Uterus (tissue), 4 donors: ENCODE measurements around the gene DDX27. TPM values are rescaled to one million over a fixed set of nuclear protein-coding genes. Genes with fewer than 3 reads are reported as not detected.

Experiments
- DNase-seq, 2 donors: peaks; one replicate each; pipeline ENCODE4 v3.0.0-alpha.2; 2019 to 2020
- H3K27ac ChIP-seq, 2 donors: fragments of 200-600 bp; sonication (generic); 1 replicate in 1 of 2; 2 replicates in 1 of 2; pipeline ENCODE4 v1.5.1; 2016 to 2018
- H3K27me3 ChIP-seq, 2 donors: fragments of 200-600 bp; sonication (generic); one replicate each; pipeline ENCODE4 v1.5.1; 2018 to 2019; ENCODE audit warnings: control low read depth in 1 of 2
- H3K36me3 ChIP-seq, 2 donors: fragments of 200-600 bp; sonication (generic); one replicate each; pipeline ENCODE4 v1.5.1; 2019; ENCODE audit warnings: control low read depth in 1 of 2
- H3K4me1 ChIP-seq, 2 donors: fragments of 200-600 bp; sonication (generic); one replicate each; pipeline ENCODE4 v1.5.1; 2018 to 2019; ENCODE audit warnings: control low read depth in 1 of 2
- H3K4me3 ChIP-seq, 2 donors: fragments of 200-600 bp; sonication (generic); 1 replicate in 1 of 2; 2 replicates in 1 of 2; pipeline ENCODE4 v1.5.1; 2018 to 2019; ENCODE audit warnings: mild to moderate bottlenecking in 1 of 2
- H3K9me3 ChIP-seq, 2 donors: fragments of 200-600 bp; sonication (generic); one replicate each; pipeline ENCODE4 v1.5.1; 2019; ENCODE audit warnings: control low read depth in 1 of 2
- POLR2A ChIP-seq, 2 donors: fragments of 450-650 bp; IDR thresholded peaks; one replicate each; pipeline ENCODE4 v1.6.1; 2016; ENCODE audit warnings: antibody characterized with exemption in 2 of 2, mild to moderate bottlenecking in 1 of 2, moderate library complexity in 1 of 2
- intact Hi-C: fragments of 100-400 bp; cut with DNase I; formaldehyde crosslinking; loops from one replicate; pipeline ENCODE4 v1.15.1; 2023; ENCODE audit warnings: low total_unique reads
- total RNA-seq, 4 donors: library from RNA; depleted of rRNA in 3 of 4; stranded (reverse); fragments of >200 nt in 3 of 4; gene quantifications; one replicate each; pipeline versions ENCODE4 v1.1.0 to v1.2.4, GENCODE V29; 2014 to 2023
- TF ChIP-seq, protein P1 (sequence below), 4 experiments: fragments of 200-600 bp in 2 of 4; fragments of 450-650 bp in 2 of 4; sonication (generic) in 2 of 4; IDR thresholded peaks; one replicate each; pipeline ENCODE4 v1.5.1; 2016 to 2019; ENCODE audit warnings: antibody characterized with exemption in 4 of 4, mild to moderate bottlenecking in 2 of 4, moderate library complexity in 1 of 4
- donor health status: DM: yes; HTN: yes; CAD: no.

The DDX27 gene
- total RNA-seq, 4 donors from 2014 or later = 11.8 to 35.8 (median 26.5) TPM

DNA sequence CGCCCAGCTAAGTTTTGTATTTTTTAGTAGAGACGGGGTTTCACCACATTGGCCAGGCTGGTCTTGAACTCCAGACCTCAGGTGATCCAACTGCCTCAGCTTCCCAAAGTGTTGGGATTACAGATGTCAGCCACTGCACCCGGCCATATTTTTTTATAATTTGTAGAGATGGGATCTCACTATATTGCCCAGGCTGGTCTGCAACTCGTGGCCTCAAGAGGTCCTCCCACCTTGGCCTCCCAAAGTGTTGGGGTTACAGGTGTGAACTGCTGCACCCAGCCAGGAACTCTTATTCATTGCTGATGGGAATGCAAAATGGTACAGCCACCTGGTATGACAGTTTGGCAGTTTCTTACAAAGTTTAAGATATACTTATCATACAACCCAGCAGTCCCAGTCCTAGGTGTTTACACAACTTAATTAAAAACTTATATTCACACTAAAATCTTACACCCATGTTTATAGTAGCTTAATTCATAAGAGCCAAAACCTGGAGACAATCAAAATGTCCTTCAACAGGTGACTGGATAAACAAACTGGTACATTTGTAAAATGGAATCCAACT, 19.4 kb upstream of the DDX27 start:
- no peak overlapping the region for H3K27ac ChIP-seq
- DNase-seq = no peak
- intact Hi-C loops = no loop called here
- TF ChIP-seq, protein P1, sequence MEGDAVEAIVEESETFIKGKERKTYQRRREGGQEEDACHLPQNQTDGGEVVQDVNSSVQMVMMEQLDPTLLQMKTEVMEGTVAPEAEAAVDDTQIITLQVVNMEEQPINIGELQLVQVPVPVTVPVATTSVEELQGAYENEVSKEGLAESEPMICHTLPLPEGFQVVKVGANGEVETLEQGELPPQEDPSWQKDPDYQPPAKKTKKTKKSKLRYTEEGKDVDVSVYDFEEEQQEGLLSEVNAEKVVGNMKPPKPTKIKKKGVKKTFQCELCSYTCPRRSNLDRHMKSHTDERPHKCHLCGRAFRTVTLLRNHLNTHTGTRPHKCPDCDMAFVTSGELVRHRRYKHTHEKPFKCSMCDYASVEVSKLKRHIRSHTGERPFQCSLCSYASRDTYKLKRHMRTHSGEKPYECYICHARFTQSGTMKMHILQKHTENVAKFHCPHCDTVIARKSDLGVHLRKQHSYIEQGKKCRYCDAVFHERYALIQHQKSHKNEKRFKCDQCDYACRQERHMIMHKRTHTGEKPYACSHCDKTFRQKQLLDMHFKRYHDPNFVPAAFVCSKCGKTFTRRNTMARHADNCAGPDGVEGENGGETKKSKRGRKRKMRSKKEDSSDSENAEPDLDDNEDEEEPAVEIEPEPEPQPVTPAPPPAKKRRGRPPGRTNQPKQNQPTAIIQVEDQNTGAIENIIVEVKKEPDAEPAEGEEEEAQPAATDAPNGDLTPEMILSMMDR (IDR thresholded peaks at IDR 0.05) = no peak
- no peak for TF ChIP-seq POLR2A (IDR thresholded peaks at IDR 0.05)
- H3K27me3 ChIP-seq = no peaks in the 10 kb centered on the region
- H3K36me3 ChIP-seq = no peaks in the 10 kb centered on the region
- no peaks in the 10 kb centered on the region for H3K9me3 ChIP-seq
- no peak overlapping the region for H3K4me3 ChIP-seq
- no peaks in the 10 kb centered on the region for H3K4me1 ChIP-seq

DNA sequence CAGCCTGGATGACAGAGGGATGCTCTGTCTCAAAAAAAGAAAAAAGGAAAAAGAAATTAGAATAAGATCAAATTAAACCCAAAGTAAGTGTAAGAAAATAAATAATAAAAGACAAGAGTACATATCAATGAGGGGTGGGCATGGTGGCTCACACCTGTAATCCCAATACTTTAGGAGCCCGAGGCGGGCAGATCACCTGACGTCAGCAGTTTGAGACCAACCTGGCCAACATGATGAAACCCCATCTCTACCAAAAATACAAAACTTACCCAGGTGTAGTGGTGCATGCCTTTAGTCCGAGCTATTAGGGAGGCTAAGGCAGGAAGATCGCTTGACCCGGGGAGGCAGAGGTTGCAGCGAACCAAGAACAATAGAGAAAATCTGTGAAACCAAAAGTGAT, 16.2 kb upstream of the DDX27 start:
- no peak for DNase-seq
- TF ChIP-seq POLR2A (IDR thresholded peaks at IDR 0.05) = no peak
- TF ChIP-seq, protein P1 (IDR thresholded peaks at IDR 0.05) = no peak
- Histone ChIP-seq H3K9me3 (no peaks in the 10 kb centered on the region), H3K27me3 (no peaks in the 10 kb centered on the region), H3K36me3 (no peaks in the 10 kb centered on the region), H3K27ac (no peak overlapping the region), H3K4me1 (no peaks in the 10 kb centered on the region), H3K4me3 (no peak overlapping the region)
- intact Hi-C loops = no loop called here

DNA sequence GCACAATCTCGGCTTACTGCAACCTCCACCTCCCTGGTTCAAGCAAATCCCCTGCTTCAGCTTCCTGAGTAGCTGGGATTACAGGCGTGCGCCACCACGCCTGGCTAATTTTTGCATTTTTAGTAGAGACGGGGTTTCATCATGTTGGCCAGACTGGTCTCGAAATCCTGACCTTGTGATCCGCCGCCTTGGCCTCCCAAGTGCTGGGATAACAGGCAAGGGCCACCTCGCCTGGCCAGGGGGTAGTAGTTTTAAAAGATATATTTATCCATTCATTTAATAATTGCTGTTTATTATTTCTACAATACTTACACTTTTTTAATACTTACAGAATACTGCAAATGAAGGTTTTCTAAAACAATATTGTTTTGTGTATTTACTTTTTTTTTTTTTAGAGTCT, 15.5 kb upstream of the DDX27 start:
- H3K27ac ChIP-seq = no peak overlapping the region
- TF ChIP-seq POLR2A (IDR thresholded peaks at IDR 0.05) = no peak
- TF ChIP-seq, protein P1 (IDR thresholded peaks at IDR 0.05) = no peak
- H3K4me1 ChIP-seq = no peaks in the 10 kb centered on the region
- intact Hi-C loops = no loop called here
- DNase-seq = no peak
- H3K36me3 ChIP-seq = no peaks in the 10 kb centered on the region
- no peak overlapping the region for H3K4me3 ChIP-seq
- no peaks in the 10 kb centered on the region for H3K9me3 ChIP-seq
- no peaks in the 10 kb centered on the region for H3K27me3 ChIP-seq

DNA sequence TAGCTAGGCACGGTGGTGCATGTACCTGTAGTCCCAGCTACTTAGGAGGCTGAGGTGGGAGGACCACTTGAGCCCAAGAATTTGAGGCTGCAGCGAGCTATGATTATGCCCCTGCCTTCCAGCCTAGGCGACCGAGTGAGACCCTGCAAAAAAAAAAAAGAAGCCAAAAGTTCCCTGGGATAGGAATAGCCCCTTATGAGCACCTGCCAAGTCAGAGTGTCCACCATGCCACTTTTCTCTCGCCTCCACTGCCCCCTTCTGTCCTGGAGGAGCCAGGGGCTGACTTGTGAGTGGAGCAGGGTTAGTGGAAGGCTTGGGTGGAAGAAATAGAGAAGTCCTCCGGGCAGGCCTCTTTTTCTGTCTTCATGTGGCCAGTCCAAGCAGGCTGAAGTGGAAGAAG, 12.1 kb upstream of the DDX27 start:
- no peak for TF ChIP-seq POLR2A (IDR thresholded peaks at IDR 0.05)
- peaks cover 0 to 3% of the 10 kb centered on the region in 2 donors for H3K9me3 ChIP-seq
- no peak overlapping the region for H3K27ac ChIP-seq
- no peaks in the 10 kb centered on the region for H3K27me3 ChIP-seq
- intact Hi-C loops = no loop called here
- no peak for DNase-seq
- H3K4me3 ChIP-seq = no peak overlapping the region
- no peaks in the 10 kb centered on the region for H3K4me1 ChIP-seq
- no peaks in the 10 kb centered on the region for H3K36me3 ChIP-seq

DNA sequence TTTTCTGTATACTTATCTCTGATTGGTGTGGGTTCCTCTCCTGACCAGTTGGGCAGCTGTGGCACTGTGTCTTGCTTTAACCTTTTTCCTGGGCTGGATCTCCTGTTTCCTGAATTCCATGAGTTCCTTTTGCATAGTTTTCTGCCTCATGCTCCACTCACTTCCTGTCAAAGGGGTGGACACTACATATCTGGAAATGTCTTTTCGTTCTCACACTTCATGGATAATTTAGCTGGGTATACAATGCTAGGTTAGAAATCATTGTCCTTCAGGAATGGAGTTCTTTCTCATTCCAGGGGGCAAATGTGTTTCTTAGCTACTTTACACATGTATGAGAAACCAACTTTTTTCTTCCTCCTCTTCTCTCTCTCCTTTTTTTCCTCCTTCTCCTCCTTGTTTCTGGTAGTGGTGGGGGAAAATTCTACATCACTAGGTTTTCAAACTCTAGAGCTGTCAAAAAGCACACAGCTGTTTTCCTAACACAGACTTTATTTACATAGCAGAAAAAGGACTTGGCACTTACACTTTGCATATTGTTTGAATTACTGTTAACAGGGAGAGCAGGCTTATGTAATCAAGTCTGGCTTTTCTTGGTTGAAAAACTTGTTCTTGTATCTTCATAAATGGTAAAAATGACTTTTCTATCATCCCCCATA, 9.0 kb upstream of the DDX27 start:
- intact Hi-C loops = no loop called here
- no peak for DNase-seq

More for the DNA sequence above, 9.0 kb upstream of the DDX27 start:
- no peaks in the 10 kb centered on the region for H3K36me3 ChIP-seq
- no peaks in the 10 kb centered on the region for H3K27me3 ChIP-seq
- H3K9me3 ChIP-seq = peaks cover 0 to 3% of the 10 kb centered on the region in 2 donors
- no peak overlapping the region for H3K27ac ChIP-seq
- H3K4me3 ChIP-seq = no peak overlapping the region
- no peaks in the 10 kb centered on the region for H3K4me1 ChIP-seq
- no peak for TF ChIP-seq POLR2A (IDR thresholded peaks at IDR 0.05)
- TF ChIP-seq, protein P1 (IDR thresholded peaks at IDR 0.05) = no peak
